Tibial nerve (tissue), 4 donors: ENCODE results near the gene ETV3L. TPM values are rescaled to one million over a fixed set of nuclear protein-coding genes. Genes with fewer than 3 reads are reported as not detected.

ENCODE experiments used
- DNase-seq, 2 donors: peaks; one replicate each; pipeline ENCODE4 v3.0.0-alpha.2; 2019; ENCODE audit warnings: low spot score in 2 of 2
- H3K27ac ChIP-seq, 4 donors: fragments of 200-600 bp; sonication (generic) in 3 of 4; one replicate each; pipeline ENCODE4 v1.5.1; 2017 to 2019; ENCODE audit warnings: mild to moderate bottlenecking in 1 of 4
- H3K27me3 ChIP-seq, 2 donors: fragments of 200-600 bp; sonication (generic) in 1 of 2; one replicate each; pipeline versions ENCODE4 v1.5.1 to v1.6.0; 2017 to 2019
- H3K36me3 ChIP-seq, 3 donors: fragments of 200-600 bp; sonication (generic); one replicate each; pipeline ENCODE4 v1.5.1; 2018 to 2019
- H3K4me1 ChIP-seq, 4 donors: fragments of 200-600 bp; sonication (generic) in 3 of 4; one replicate each; pipeline ENCODE4 v1.5.1; 2017 to 2019
- H3K4me3 ChIP-seq, 4 donors: fragments of 200-600 bp; sonication (generic) in 3 of 4; one replicate each; pipeline ENCODE4 v1.5.1; 2017 to 2019; ENCODE audit warnings: mild to moderate bottlenecking in 1 of 4, moderate library complexity in 1 of 4
- H3K9me3 ChIP-seq, 4 donors: fragments of 200-600 bp; sonication (generic) in 3 of 4; one replicate each; pipeline ENCODE4 v1.5.1; 2017 to 2019
- CTCF ChIP-seq, 5 experiments: fragments of 200-600 bp in 3 of 5; fragments of 450-650 bp in 2 of 5; sonication (generic) in 3 of 5; IDR thresholded peaks; one replicate each; pipeline ENCODE4 v1.5.1; 2016 to 2019; ENCODE audit warnings: antibody characterized with exemption in 5 of 5, mild to moderate bottlenecking in 3 of 5, moderate library complexity in 2 of 5
- EP300 ChIP-seq, 2 donors: sonication (generic); formaldehyde crosslinking; IDR thresholded peaks; one replicate each; pipeline ENCODE4 v1.6.1; 2017; ENCODE audit warnings: antibody characterized with exemption in 2 of 2, mild to moderate bottlenecking in 1 of 2
- POLR2A ChIP-seq, 2 donors: fragments of 450-650 bp; IDR thresholded peaks; one replicate each; pipeline ENCODE4 v1.6.1; 2017; ENCODE audit warnings: antibody characterized with exemption in 2 of 2, mild to moderate bottlenecking in 2 of 2, moderate library complexity in 2 of 2
- WGBS, 2 donors: methylation state at CpG; one replicate each; pipeline ENCODE4 v1.1.5; 2018; 5-methylcytosine and 5-hydroxymethylcytosine counted together
- total RNA-seq, 4 donors: library from RNA; depleted of rRNA; stranded (reverse); fragments of >200 nt; gene quantifications; one replicate each; pipeline ENCODE4 v1.1.0, GENCODE V29; 2016

ETV3L gene
- total RNA-seq, 4 donors from 2014 or later: not detected

GRCh38 chr1:157144509-157144908 lies 44.9 kb upstream of the ETV3L start:
- no peak for DNase-seq
- Histone ChIP-seq H3K9me3 (no peaks in the 10 kb centered on the region), H3K4me3 (no peak overlapping the region), H3K4me1 (peaks cover 0 to 13% (median 3%) of the 10 kb centered on the region in 4 donors), H3K27ac (no peak overlapping the region), H3K36me3 (no peaks in the 10 kb centered on the region), H3K27me3 (no peaks in the 10 kb centered on the region)
- WGBS, 2 donors: 29 to 33% methylated on average over 1 of the region's 1 CpG
- TF ChIP-seq POLR2A (IDR thresholded peaks at IDR 0.05) (no peak), EP300 (IDR thresholded peaks at IDR 0.05) (no peak), CTCF (IDR thresholded peaks at IDR 0.05) (no peak)

- Histone ChIP-seq H3K36me3 (no peaks in the 10 kb centered on the region), H3K4me3 (no peak overlapping the region), H3K27me3 (no peaks in the 10 kb centered on the region), H3K27ac (no peak overlapping the region), H3K4me1 (peaks cover 0 to 10% (median 0%) of the 10 kb centered on the region in 4 donors), H3K9me3 (no peaks in the 10 kb centered on the region)
- WGBS, 2 donors: 88 to 89% methylated on average over 3 of the region's 3 CpGs
- no peak for DNase-seq
- TF ChIP-seq CTCF (IDR thresholded peaks at IDR 0.05) (no peak), EP300 (IDR thresholded peaks at IDR 0.05) (no peak), POLR2A (IDR thresholded peaks at IDR 0.05) (no peak)
Measured at GRCh38 chr1:157142765-157143423, 43.3 kb upstream of the ETV3L start.

- no peaks in the 10 kb centered on the region for H3K9me3 ChIP-seq
- H3K4me3 ChIP-seq: no peak overlapping the region
- H3K27me3 ChIP-seq: no peaks in the 10 kb centered on the region
- WGBS, 2 donors: 58 to 63% methylated on average over 2 of the region's 2 CpGs
- TF ChIP-seq EP300 (IDR thresholded peaks at IDR 0.05) (no peak), CTCF (IDR thresholded peaks at IDR 0.05) (no peak), POLR2A (IDR thresholded peaks at IDR 0.05) (no peak)
- DNase-seq: no peak
- H3K27ac ChIP-seq: no peak overlapping the region
- no peaks in the 10 kb centered on the region for H3K36me3 ChIP-seq
- peaks cover 0 to 11% (median 1%) of the 10 kb centered on the region in 4 donors for H3K4me1 ChIP-seq
Measured at GRCh38 chr1:157142201-157142600, 42.6 kb upstream of the ETV3L start.

GRCh38 chr1:157141212-157141855 lies 41.7 kb upstream of the ETV3L start:
- Histone ChIP-seq H3K36me3 (no peaks in the 10 kb centered on the region), H3K27ac (no peak overlapping the region), H3K4me3 (no peak overlapping the region), H3K27me3 (no peaks in the 10 kb centered on the region), H3K4me1 (peaks cover 0 to 20% (median 10%) of the 10 kb centered on the region in 4 donors), H3K9me3 (no peaks in the 10 kb centered on the region)
- TF ChIP-seq CTCF (IDR thresholded peaks at IDR 0.05): no peak
- TF ChIP-seq POLR2A (IDR thresholded peaks at IDR 0.05): no peak
- no peak for TF ChIP-seq EP300 (IDR thresholded peaks at IDR 0.05)
- WGBS, 2 donors: 78 to 79% methylated on average over 4 of the region's 4 CpGs
- no peak for DNase-seq

- no peak for DNase-seq
- H3K4me3 ChIP-seq: no peak overlapping the region
- WGBS, 2 donors: 68 to 73% methylated on average over 2 of the region's 2 CpGs
- no peaks in the 10 kb centered on the region for H3K9me3 ChIP-seq
- H3K4me1 ChIP-seq: peaks cover 0 to 30% (median 17%) of the 10 kb centered on the region in 4 donors
- no peak overlapping the region for H3K27ac ChIP-seq
- no peaks in the 10 kb centered on the region for H3K27me3 ChIP-seq
- TF ChIP-seq POLR2A (IDR thresholded peaks at IDR 0.05) (no peak), CTCF (IDR thresholded peaks at IDR 0.05) (no peak), EP300 (IDR thresholded peaks at IDR 0.05) (no peak)
- peaks cover 0 to 9% (median 0%) of the 10 kb centered on the region in 3 donors for H3K36me3 ChIP-seq
Measured at GRCh38 chr1:157140063-157140588, 40.5 kb upstream of the ETV3L start.
